Choroid plexus epithelial cell (primary cell): ENCODE data around the gene ECHDC1.
"Not testable (repeated sequence)": the region's sequence is repeated elsewhere in the genome, so short reads cannot be mapped to it uniquely, and the experiment has no call there.

ENCODE experiments used
- DNase-seq: peaks from one replicate; pipeline ENCODE4 v3.0.0-alpha.2; 2010; ENCODE audit warnings: low read depth
- H3K4me3 ChIP-seq: 2 replicates; pipeline ENCODE4 v1.5.1; 2011; ENCODE audit warnings: low read depth, mild to moderate bottlenecking, control low read depth, low read length, moderate library complexity
- TF ChIP-seq, protein P1 (sequence below): conservative IDR thresholded peaks from 2 replicates; pipeline ENCODE4 v1.5.1; 2011; ENCODE audit warnings: low read depth, mild to moderate bottlenecking, control low read depth, inconsistent platforms, low read length, moderate library complexity

ECHDC1 gene

DNA sequence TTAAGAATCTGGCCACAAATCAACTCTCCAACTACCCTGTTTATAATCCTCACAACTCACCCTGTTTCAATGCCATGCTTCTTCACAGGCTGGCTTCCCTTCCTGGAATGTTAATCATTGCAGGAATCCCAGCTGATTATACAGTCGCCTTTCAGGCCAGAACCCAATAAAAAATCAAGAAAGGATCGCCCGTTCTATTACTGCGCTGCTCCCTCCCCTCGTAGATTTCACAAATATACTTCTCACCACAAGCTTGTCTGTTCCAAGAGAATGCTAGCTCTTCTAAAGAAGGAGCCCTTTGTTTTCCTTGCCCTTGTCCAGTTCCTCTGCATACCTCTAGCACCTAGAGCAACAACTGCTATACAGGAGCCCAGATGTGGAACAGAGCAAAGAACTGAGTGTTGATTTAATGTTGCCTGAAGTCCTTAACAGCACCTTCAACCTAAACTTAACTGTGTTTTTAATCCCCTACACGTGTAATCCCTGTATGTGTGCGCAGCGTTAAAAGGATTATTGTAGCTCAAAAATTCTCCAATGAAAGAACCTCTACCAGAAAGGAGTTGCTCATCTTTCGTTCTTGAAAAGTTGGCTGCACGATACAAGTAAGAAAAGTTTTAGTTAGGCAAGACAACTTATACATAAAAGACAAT lies 988 bp downstream of the ECHDC1 start:
- DNase-seq: peak; percentile 50
- peak overlapping the region; percentile 88 for H3K4me3 ChIP-seq
- TF ChIP-seq, protein P1, sequence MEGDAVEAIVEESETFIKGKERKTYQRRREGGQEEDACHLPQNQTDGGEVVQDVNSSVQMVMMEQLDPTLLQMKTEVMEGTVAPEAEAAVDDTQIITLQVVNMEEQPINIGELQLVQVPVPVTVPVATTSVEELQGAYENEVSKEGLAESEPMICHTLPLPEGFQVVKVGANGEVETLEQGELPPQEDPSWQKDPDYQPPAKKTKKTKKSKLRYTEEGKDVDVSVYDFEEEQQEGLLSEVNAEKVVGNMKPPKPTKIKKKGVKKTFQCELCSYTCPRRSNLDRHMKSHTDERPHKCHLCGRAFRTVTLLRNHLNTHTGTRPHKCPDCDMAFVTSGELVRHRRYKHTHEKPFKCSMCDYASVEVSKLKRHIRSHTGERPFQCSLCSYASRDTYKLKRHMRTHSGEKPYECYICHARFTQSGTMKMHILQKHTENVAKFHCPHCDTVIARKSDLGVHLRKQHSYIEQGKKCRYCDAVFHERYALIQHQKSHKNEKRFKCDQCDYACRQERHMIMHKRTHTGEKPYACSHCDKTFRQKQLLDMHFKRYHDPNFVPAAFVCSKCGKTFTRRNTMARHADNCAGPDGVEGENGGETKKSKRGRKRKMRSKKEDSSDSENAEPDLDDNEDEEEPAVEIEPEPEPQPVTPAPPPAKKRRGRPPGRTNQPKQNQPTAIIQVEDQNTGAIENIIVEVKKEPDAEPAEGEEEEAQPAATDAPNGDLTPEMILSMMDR: no peak

DNA sequence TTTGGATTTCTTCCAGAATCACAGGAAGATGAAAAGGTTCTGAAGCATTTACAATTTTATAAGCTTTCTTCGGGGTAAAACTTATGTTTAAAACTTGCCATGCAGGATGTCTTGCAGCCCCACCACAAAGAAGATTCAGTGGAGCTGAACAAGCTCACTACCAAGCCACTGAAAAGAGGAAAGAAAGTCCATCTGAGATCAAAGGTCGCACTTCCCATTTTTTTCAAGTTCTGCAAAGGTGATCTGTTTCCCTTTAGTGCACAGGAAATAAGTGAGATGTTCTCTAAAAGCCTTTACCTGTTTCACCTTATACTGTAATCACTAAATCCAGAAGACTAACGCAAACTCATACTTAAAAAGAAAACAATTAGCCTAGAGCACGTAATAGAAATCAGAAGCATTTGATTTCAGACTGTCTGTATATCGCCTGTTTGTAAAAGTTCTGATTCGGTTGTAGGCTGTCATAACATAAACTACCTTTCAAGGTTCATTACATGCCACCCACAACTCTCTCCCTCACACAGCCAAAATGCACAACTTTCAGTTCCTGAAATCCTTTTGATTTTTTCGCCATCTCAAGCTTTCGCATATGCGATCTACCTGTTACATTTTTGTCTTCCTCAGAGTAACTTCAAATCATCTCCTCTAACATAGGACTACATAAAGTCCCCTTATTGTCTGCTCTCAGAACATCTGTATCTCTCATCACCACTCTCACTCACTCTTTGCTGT lies 1.8 kb downstream of the ECHDC1 start:
- no peak for DNase-seq
- peak overlapping the region; percentile 88 for H3K4me3 ChIP-seq
- TF ChIP-seq, protein P1: no peak

DNA sequence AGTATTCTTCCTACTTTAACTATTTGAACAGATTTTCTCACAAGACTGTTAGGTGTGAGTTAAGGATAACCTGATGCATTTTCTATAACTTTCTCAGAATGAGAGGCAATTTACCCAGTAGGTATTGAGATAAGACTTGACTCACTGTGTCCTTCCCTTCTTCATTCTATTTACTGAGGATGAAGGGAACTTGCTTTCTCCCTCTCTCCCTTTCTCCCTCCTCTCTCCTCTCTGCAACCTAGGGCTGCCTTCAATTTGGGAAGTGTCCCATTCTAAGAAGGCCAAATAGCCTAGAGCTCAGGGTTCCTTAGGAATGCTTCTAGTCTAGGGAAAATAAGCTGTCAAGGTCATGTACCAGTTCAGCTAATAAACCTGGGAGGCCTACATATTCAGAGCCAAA lies 3.2 kb downstream of the ECHDC1 start:
- TF ChIP-seq, protein P1: no peak

DNA sequence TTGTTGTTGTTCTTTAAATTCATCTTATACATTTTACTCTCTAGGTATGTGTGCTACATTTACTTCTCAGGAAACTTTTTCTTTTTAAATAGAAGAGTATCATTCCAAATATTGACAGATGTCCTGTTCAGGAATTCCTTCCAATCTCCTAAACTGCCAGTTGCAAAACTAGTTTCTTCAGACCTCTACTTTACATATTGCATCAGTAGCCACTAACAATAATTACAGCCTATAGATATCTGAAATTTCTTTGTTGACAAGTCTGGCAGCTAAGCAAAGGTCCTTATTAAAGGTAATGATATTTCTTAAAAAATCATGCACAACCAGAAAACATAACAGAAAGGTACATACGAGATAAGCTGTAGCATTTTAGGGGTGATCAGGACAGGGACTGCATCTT lies 4.5 kb downstream of the ECHDC1 start:
- DNase-seq: no peak
- TF ChIP-seq, protein P1: no peak
- H3K4me3 ChIP-seq: no peak overlapping the region

More for the DNA sequence above, 3.2 kb downstream of the ECHDC1 start:
- H3K4me3 ChIP-seq: no peak overlapping the region
- DNase-seq: no peak

DNA sequence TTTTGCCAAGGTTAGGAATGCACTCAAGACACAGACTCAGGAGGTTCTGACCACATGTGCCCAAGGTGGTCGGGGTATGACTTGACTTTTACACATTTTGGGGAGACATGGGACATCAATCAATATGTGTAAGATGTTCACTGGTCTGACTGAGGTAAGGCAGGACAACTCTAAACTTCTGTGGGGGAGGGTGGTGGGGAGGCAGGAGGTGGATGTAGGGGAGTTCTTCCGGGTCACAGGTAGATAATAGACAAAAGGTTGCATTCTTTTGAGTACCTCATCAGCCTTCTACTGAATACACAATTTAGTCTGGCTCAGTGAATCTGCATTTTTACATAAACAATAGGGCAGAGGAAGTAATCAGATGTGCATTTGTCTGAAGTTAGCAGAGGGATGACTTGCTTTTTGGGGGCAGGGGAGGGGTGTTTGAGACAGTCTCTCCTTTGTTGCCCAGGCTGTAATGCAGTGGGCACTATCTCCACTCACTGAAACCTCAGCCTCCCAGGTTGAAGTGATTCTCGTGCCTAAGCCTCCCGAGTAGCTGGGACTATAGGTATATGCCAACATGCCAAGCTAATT lies 10.9 kb downstream of the ECHDC1 start:
- TF ChIP-seq, protein P1: no peak
- no peak for DNase-seq

DNA sequence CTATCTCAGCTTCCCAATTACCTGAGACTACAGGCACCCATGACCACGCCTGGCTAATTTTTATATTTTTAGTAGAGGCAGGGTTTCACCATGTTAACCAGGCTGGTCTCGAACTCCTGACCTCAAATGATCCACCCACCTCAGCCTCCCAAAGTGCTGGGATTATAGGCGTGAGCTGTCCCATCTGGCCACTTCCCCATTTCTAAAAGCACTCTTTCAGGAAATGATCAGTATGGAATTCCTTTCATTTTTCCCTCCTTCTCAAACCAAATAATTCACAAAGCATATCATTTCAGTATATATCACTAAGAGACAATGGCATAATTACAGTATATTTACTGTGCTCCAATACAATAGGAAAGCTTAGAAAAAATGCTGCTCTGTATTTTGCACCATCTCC lies 12.2 kb downstream of the ECHDC1 start:
- not testable (repeated sequence) for DNase-seq, H3K4me3 ChIP-seq

More for the DNA sequence above, 10.9 kb downstream of the ECHDC1 start:
- H3K4me3 ChIP-seq: no peak overlapping the region

DNA sequence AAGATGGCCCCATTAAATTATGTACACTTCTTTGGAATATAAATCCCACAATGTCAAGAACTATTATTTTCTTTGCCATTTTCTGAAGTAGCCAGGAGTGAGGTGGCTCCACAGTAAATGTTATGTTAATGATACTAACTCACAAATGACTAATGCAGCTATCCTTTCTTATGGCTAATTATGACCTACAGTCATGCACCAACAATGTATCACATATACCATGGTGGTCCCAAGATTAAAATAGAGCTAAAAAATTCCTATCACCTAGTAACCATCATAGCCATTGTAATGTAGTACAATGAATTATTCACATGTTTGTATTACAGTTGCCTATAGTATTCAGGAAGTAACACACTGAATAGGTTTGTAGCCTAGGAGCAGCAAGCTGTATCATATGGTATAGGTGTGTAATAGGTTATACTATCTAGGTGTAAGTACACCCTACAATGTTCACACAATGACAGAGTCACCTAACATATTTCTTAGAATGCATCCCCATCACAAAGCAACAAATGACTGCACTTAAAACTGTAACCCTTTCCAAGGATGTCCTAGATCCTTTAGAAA lies 15.3 kb downstream of the ECHDC1 start:
- no peak for DNase-seq
- TF ChIP-seq, protein P1: no peak
- no peak overlapping the region for H3K4me3 ChIP-seq
